CD4-positive, alpha-beta T cell (primary cell): Measurements from ENCODE around the gene ATG5. TPM values are rescaled to one million over a fixed set of nuclear protein-coding genes. Genes with fewer than 3 reads are reported as not detected.

Source experiments
- ATAC-seq: fragments of 200-7000 bp; cut with Tn5 transposase; one replicate; pipeline ENCODE4 v1.10.0; 2022; ENCODE audit warnings: mild to moderate bottlenecking; ENCODE audit not compliant: poor library complexity
- CTCF ChIA-PET: fragments of 350-600 bp; sonication (Branson Sonifier 250); formaldehyde crosslinking; loops from one replicate; lab custom pipeline; 2021; ENCODE audit warnings: antibody characterized with exemption, inconsistent platforms; lab: Charles Lee
- POLR2A ChIA-PET: fragments of 350-600 bp; sonication (Branson Sonifier 250); formaldehyde crosslinking; loops from one replicate; lab custom pipeline; 2021; ENCODE audit warnings: antibody characterized with exemption, inconsistent platforms; lab: Charles Lee
- DNase-seq, 14 experiments: peaks; one replicate each; pipeline ENCODE4 v3.0.0-alpha.2; 2013 to 2020; ENCODE audit warnings: mixed read lengths in 2 of 14
- H3K27ac ChIP-seq, 2 donors: one replicate each; pipeline versions ENCODE4 v1.5.1 to v1.7.0; 2013; ENCODE audit warnings: low read length in 2 of 2, low read depth in 1 of 2, mild to moderate bottlenecking in 1 of 2
- H3K27me3 ChIP-seq, 2 experiments: 1 replicate in 1 of 2; 2 replicates in 1 of 2; pipeline versions ENCODE4 v1.6.1 to v1.7.0; 2013; ENCODE audit warnings: low read length in 2 of 2, control low read depth in 1 of 2, mild to moderate bottlenecking in 1 of 2, moderate library complexity in 1 of 2; ENCODE audit not compliant: insufficient read depth in 2 of 2, control insufficient read depth in 1 of 2
- H3K36me3 ChIP-seq: one replicate; pipeline ENCODE4 v1.6.1; 2013; ENCODE audit warnings: low read length, control low read depth; ENCODE audit not compliant: insufficient read depth
- H3K4me1 ChIP-seq: one replicate; pipeline ENCODE4 v1.6.1; 2013; ENCODE audit warnings: low read length, control low read depth; ENCODE audit not compliant: insufficient read depth
- H3K4me3 ChIP-seq: one replicate; pipeline ENCODE4 v1.5.1; 2013; ENCODE audit warnings: mild to moderate bottlenecking, low read length, moderate library complexity
- H3K9me3 ChIP-seq, 2 experiments: 1 replicate in 1 of 2; 2 replicates in 1 of 2; pipeline versions ENCODE4 v1.6.1 to v1.7.0; 2013; ENCODE audit warnings: low read length in 2 of 2, mild to moderate bottlenecking in 2 of 2, control low read depth in 1 of 2, moderate library complexity in 1 of 2; ENCODE audit not compliant: control insufficient read depth in 1 of 2, insufficient read depth in 1 of 2
- H3K27ac Mint-ChIP-seq: one replicate; pipeline ENCODE4 v1.8.0; 2020; ENCODE audit warnings: mixed read lengths
- H3K27me3 Mint-ChIP-seq: one replicate; pipeline ENCODE4 v1.8.0; 2021; ENCODE audit warnings: mixed read lengths
- H3K36me3 Mint-ChIP-seq: one replicate; pipeline ENCODE4 v1.8.0; 2021; ENCODE audit warnings: low read depth, mixed read lengths
- H3K4me1 Mint-ChIP-seq: one replicate; pipeline ENCODE4 v1.8.0; 2021; ENCODE audit warnings: low read depth, mixed read lengths
- H3K4me3 Mint-ChIP-seq: one replicate; pipeline ENCODE4 v1.8.0; 2020; ENCODE audit warnings: mild to moderate bottlenecking, mixed read lengths
- H3K9me3 Mint-ChIP-seq: one replicate; pipeline ENCODE4 v1.8.0; 2020; ENCODE audit warnings: mixed read lengths
- intact Hi-C, 2 experiments: fragments of 100-400 bp; cut with DNase I in 1 of 2; cut with micrococcal nuclease in 1 of 2; formaldehyde crosslinking; loops; one replicate each; pipeline versions ENCODE4 v1.15.1 to v1.9.0; 2023 to 2025; cut with DNase I, micrococcal nuclease
- total RNA-seq, 174 experiments: library from RNA in 2 of 174; stranded (reverse) in 2 of 174; gene quantifications; one replicate each; pipeline ENCODE4 v1.2.3 and lab custom pipeline; 2021 to 2026
- TF ChIP-seq, protein P1 (sequence below): fragments of 200-600 bp; IDR thresholded peaks from one replicate; pipeline ENCODE4 v1.8.0; 2022; ENCODE audit warnings: antibody characterized with exemption, mild to moderate bottlenecking

ATG5 gene
- total RNA-seq, 2 experiments from 2014 or later = 19.4 to 23.2 TPM

DNA sequence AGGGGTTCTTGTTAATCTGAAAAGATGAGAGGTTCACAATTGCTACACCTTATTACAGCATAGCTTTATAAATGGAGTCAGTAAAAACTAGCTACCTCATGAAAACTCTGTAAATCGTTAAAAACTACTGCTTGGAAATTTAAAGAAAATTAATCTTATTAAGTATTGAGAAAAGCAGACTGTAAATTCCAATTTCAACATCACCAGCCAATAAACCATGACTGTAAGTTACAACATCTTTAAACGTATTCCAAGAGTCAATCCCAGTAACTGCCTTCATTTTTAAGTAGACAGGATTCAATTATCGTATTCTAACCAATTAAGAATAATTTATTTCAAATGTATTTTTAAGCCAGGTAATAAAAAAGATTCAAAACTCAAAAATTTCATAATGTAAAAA lies 70.3 kb downstream of the ATG5 start:
- H3K4me3 ChIP-seq = no peak overlapping the region
- peaks cover 8% of the 10 kb centered on the region for H3K36me3 Mint-ChIP-seq
- no peak overlapping the region for H3K27ac ChIP-seq
- ChIA-PET CTCF (no interaction called here), POLR2A (no interaction called here)
- no peaks in the 10 kb centered on the region for H3K9me3 ChIP-seq
- no peaks in the 10 kb centered on the region for H3K27me3 Mint-ChIP-seq
- no peak for ATAC-seq
- no peaks in the 10 kb centered on the region for H3K36me3 ChIP-seq
- intact Hi-C loops = no loop called here
- H3K27me3 ChIP-seq = no peaks in the 10 kb centered on the region
- H3K4me3 Mint-ChIP-seq = no peak overlapping the region
- TF ChIP-seq, protein P1, sequence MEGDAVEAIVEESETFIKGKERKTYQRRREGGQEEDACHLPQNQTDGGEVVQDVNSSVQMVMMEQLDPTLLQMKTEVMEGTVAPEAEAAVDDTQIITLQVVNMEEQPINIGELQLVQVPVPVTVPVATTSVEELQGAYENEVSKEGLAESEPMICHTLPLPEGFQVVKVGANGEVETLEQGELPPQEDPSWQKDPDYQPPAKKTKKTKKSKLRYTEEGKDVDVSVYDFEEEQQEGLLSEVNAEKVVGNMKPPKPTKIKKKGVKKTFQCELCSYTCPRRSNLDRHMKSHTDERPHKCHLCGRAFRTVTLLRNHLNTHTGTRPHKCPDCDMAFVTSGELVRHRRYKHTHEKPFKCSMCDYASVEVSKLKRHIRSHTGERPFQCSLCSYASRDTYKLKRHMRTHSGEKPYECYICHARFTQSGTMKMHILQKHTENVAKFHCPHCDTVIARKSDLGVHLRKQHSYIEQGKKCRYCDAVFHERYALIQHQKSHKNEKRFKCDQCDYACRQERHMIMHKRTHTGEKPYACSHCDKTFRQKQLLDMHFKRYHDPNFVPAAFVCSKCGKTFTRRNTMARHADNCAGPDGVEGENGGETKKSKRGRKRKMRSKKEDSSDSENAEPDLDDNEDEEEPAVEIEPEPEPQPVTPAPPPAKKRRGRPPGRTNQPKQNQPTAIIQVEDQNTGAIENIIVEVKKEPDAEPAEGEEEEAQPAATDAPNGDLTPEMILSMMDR = no peak
- H3K4me1 ChIP-seq = no peaks in the 10 kb centered on the region
- peaks cover 34% of the 10 kb centered on the region for H3K4me1 Mint-ChIP-seq
- no peak for DNase-seq
- no peak overlapping the region for H3K27ac Mint-ChIP-seq
- H3K9me3 Mint-ChIP-seq = no peaks in the 10 kb centered on the region

DNA sequence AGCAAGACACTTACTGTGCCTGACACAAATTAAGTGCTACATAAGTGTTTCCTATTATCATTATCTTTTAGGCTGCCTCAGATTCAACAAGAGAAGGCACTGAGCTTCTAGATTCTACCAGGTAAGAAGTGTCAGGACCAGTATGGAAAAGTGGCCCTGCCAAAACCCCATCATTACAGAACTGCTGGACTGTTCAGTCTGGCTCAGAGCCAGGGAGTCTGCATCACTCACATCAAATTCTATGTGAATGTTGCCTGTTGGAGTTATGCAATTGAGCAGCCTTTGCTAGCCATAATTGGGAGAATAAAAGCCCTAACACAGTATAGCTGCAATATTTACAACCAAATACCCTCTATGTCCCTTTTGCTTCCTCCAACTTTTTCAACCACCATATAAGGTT lies 70.9 kb downstream of the ATG5 start:
- Histone ChIP-seq H3K27me3 (no peaks in the 10 kb centered on the region), H3K36me3 (no peaks in the 10 kb centered on the region), H3K4me3 (no peak overlapping the region), H3K27ac (no peak overlapping the region), H3K4me1 (no peaks in the 10 kb centered on the region), H3K9me3 (no peaks in the 10 kb centered on the region)
- Mint-ChIP-seq H3K27me3 (no peaks in the 10 kb centered on the region), H3K27ac (no peak overlapping the region), H3K9me3 (no peaks in the 10 kb centered on the region), H3K36me3 (peaks cover 5% of the 10 kb centered on the region), H3K4me3 (no peak overlapping the region), H3K4me1 (peaks cover 33% of the 10 kb centered on the region)
- TF ChIP-seq, protein P1 = no peak
- intact Hi-C loops = no loop called here
- CTCF ChIA-PET = no interaction called here
- POLR2A ChIA-PET = no interaction called here
- DNase-seq (no peak), ATAC-seq (no peak)

DNA sequence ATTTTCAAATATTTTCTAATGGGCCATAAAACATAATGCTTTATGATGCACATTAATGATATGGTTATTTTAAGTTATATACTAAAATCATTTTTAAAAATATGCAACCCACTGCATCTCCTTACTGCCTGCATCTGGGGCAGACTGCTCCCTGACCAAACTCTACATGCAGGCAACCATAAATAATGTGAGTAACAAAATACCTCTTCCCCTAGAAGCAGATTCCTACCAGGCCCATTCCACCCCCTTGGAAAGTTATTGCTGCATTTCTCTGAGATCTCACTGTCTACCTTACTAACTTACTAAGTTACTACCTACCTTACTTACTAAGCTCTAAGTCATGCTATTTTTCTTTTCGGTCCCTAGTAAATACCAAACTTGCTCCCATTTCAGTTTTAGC lies 71.8 kb downstream of the ATG5 start:
- Histone ChIP-seq H3K27ac (no peak overlapping the region), H3K9me3 (no peaks in the 10 kb centered on the region), H3K4me1 (no peaks in the 10 kb centered on the region), H3K27me3 (no peaks in the 10 kb centered on the region), H3K4me3 (no peak overlapping the region), H3K36me3 (no peaks in the 10 kb centered on the region)
- peaks cover 33% of the 10 kb centered on the region for H3K4me1 Mint-ChIP-seq
- H3K4me3 Mint-ChIP-seq = no peak overlapping the region
- H3K27me3 Mint-ChIP-seq = no peaks in the 10 kb centered on the region
- H3K9me3 Mint-ChIP-seq = no peaks in the 10 kb centered on the region
- POLR2A ChIA-PET = no interaction called here
- ATAC-seq (no peak), DNase-seq (no peak)
- CTCF ChIA-PET = no interaction called here
- no peak overlapping the region for H3K27ac Mint-ChIP-seq
- intact Hi-C loops = no loop called here
- TF ChIP-seq, protein P1 = no peak
- H3K36me3 Mint-ChIP-seq = peaks cover 9% of the 10 kb centered on the region
